HL-60 (cell line): ENCODE measurements around the gene RHEX.
"Not testable (repeated sequence)": the region's sequence is repeated elsewhere in the genome, so short reads cannot be mapped to it uniquely, and the experiment has no call there.

Experiments used
- DNase-seq, 2 experiments: peaks; one replicate each; pipeline ENCODE4 v3.0.0-alpha.2; 2010 to 2020; ENCODE audit warnings: low read depth in 1 of 2, low spot score in 1 of 2
- H3K27ac ChIP-seq: fragments of 250-450 bp; sonication (Bioruptor Pico); replicated peaks from 2 replicates; pipeline ENCODE4 v1.5.1; 2020; ENCODE audit warnings: mild to moderate bottlenecking, moderate library complexity
- H3K27me3 ChIP-seq: fragments of 250-450 bp; sonication (Bioruptor Pico); 2 replicates; pipeline ENCODE4 v1.5.1; 2021; ENCODE audit warnings: mild to moderate bottlenecking, moderate library complexity; ENCODE audit not compliant: insufficient read depth, poor library complexity, severe bottlenecking
- H3K4me3 ChIP-seq: replicated peaks from 2 replicates; pipeline ENCODE4 v1.5.1; 2011; ENCODE audit warnings: mild to moderate bottlenecking, control low read depth, low read length; ENCODE audit not compliant: insufficient read depth
- GABPA ChIP-seq: IDR thresholded peaks from 2 replicates; pipeline ENCODE4 v1.6.1; 2012; ENCODE audit warnings: low read depth
- POLR2AphosphoS5 ChIP-seq: IDR thresholded peaks from 2 replicates; pipeline ENCODE4 v1.6.1; 2012; ENCODE audit warnings: low read depth
- SPI1 ChIP-seq: IDR thresholded peaks from 2 replicates; pipeline ENCODE4 v1.6.1; 2012; ENCODE audit warnings: low read depth, mild to moderate bottlenecking, borderline replicate concordance
- TF ChIP-seq, protein P1 (sequence below): IDR thresholded peaks from one replicate; pipeline ENCODE4 v1.5.1; 2011; ENCODE audit warnings: low read length, control low read depth, inconsistent platforms; ENCODE audit not compliant: insufficient read depth
- TF ChIP-seq, protein P2 (sequence below): IDR thresholded peaks from 2 replicates; pipeline ENCODE4 v1.6.1; 2012; ENCODE audit warnings: low read depth; ENCODE audit not compliant: insufficient replicate concordance

The RHEX gene

GRCh38 chr1:206059355-206059915, 6.5 kb downstream of the RHEX start:
- DNase-seq, result no peak
- no peak overlapping the region for H3K27ac ChIP-seq
- TF ChIP-seq SPI1 (no peak), GABPA (no peak), POLR2AphosphoS5 (no peak)
- TF ChIP-seq, protein P1, sequence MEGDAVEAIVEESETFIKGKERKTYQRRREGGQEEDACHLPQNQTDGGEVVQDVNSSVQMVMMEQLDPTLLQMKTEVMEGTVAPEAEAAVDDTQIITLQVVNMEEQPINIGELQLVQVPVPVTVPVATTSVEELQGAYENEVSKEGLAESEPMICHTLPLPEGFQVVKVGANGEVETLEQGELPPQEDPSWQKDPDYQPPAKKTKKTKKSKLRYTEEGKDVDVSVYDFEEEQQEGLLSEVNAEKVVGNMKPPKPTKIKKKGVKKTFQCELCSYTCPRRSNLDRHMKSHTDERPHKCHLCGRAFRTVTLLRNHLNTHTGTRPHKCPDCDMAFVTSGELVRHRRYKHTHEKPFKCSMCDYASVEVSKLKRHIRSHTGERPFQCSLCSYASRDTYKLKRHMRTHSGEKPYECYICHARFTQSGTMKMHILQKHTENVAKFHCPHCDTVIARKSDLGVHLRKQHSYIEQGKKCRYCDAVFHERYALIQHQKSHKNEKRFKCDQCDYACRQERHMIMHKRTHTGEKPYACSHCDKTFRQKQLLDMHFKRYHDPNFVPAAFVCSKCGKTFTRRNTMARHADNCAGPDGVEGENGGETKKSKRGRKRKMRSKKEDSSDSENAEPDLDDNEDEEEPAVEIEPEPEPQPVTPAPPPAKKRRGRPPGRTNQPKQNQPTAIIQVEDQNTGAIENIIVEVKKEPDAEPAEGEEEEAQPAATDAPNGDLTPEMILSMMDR, result no peak
- TF ChIP-seq, protein P2, sequence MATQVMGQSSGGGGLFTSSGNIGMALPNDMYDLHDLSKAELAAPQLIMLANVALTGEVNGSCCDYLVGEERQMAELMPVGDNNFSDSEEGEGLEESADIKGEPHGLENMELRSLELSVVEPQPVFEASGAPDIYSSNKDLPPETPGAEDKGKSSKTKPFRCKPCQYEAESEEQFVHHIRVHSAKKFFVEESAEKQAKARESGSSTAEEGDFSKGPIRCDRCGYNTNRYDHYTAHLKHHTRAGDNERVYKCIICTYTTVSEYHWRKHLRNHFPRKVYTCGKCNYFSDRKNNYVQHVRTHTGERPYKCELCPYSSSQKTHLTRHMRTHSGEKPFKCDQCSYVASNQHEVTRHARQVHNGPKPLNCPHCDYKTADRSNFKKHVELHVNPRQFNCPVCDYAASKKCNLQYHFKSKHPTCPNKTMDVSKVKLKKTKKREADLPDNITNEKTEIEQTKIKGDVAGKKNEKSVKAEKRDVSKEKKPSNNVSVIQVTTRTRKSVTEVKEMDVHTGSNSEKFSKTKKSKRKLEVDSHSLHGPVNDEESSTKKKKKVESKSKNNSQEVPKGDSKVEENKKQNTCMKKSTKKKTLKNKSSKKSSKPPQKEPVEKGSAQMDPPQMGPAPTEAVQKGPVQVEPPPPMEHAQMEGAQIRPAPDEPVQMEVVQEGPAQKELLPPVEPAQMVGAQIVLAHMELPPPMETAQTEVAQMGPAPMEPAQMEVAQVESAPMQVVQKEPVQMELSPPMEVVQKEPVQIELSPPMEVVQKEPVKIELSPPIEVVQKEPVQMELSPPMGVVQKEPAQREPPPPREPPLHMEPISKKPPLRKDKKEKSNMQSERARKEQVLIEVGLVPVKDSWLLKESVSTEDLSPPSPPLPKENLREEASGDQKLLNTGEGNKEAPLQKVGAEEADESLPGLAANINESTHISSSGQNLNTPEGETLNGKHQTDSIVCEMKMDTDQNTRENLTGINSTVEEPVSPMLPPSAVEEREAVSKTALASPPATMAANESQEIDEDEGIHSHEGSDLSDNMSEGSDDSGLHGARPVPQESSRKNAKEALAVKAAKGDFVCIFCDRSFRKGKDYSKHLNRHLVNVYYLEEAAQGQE, result no peak

GRCh38 chr1:206060844-206061243, 7.9 kb downstream of the RHEX start:
- no peak for DNase-seq
- no peak for TF ChIP-seq GABPA
- TF ChIP-seq, protein P1, result no peak
- TF ChIP-seq SPI1, result no peak
- no peak for TF ChIP-seq POLR2AphosphoS5
- TF ChIP-seq, protein P2, result no peak
- no peak overlapping the region for H3K4me3 ChIP-seq
- H3K27me3 ChIP-seq, result no peaks in the 10 kb centered on the region
- no peak overlapping the region for H3K27ac ChIP-seq

More at GRCh38 chr1:206059355-206059915, 6.5 kb downstream of the RHEX start:
- no peak overlapping the region for H3K4me3 ChIP-seq
- no peaks in the 10 kb centered on the region for H3K27me3 ChIP-seq

- no peak for DNase-seq
- no peaks in the 10 kb centered on the region for H3K27me3 ChIP-seq
- H3K4me3 ChIP-seq, result no peak overlapping the region
- no peak overlapping the region for H3K27ac ChIP-seq
- TF ChIP-seq, protein P1, result no peak
- TF ChIP-seq SPI1 (no peak), POLR2AphosphoS5 (no peak), GABPA (no peak)
- TF ChIP-seq, protein P2, result no peak
These were observed 9.5 kb downstream of the RHEX start for GRCh38 chr1:206062464-206062863.

GRCh38 chr1:206064001-206064400, 11.0 kb downstream of the RHEX start:
- not testable (repeated sequence) for H3K4me3 ChIP-seq, H3K27me3 ChIP-seq, H3K27ac ChIP-seq, DNase-seq

- not testable (repeated sequence) for H3K27me3 ChIP-seq, H3K4me3 ChIP-seq, DNase-seq, H3K27ac ChIP-seq
These were observed 11.5 kb downstream of the RHEX start for GRCh38 chr1:206064501-206064900.
